ENCODE data around the gene GGT6.
A peak's percentile ranks its signal among the peaks of the same experiment; 100 is the strongest.
"Not testable (repeated sequence)": the region's sequence is repeated elsewhere in the genome, so short reads cannot be mapped to it uniquely, and the experiment has no call there.

GGT6 gene

DNA sequence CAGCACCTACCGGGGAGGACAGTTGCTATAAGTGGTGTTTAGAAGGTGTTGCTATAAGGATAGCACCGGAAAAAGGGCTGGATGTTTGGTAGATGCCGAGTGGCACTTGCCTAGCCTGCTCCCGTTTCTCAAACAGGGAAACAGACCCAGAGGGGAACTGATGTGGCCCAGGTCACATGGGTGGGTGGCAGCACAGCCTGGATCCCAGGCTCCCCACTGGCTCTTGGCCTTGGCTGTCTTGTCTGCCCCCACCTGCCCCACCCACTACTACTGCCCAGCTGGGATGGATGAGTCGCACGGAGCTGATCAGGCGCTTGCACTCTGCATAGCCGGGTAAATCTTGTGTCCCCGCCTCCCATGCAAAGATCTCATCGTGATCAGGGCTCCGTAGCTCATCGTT, 31.2 kb upstream of the GGT6 start:
- no peak for ATAC-seq
- no peak for DNase-seq

- ATAC-seq, result no peak
- no peak for DNase-seq
Measured at GRCh38 chr17:4590981-4591453, 30.6 kb upstream of the GGT6 start.

DNA sequence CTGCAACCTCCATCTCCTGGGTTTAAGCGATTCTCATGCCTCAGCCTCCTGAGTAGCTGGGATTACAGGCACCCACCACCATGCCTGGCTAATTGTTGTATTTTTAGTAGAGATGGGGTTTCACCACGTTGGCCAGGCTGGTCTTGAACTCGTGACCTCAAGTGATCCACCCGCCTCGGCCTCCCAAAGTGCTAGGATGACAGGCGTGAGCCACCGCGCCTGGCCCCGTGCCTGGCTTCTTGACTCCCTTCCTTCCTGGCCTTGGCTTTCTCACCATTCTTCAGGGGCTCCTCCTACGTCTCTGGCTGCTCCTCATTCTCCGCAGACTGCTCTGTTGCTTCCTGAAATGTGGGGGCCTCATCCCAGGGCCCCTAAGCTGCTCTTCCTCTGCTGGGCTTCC, 29.7 kb upstream of the GGT6 start:
- DNase-seq, ATAC-seq: not testable (repeated sequence)

DNA sequence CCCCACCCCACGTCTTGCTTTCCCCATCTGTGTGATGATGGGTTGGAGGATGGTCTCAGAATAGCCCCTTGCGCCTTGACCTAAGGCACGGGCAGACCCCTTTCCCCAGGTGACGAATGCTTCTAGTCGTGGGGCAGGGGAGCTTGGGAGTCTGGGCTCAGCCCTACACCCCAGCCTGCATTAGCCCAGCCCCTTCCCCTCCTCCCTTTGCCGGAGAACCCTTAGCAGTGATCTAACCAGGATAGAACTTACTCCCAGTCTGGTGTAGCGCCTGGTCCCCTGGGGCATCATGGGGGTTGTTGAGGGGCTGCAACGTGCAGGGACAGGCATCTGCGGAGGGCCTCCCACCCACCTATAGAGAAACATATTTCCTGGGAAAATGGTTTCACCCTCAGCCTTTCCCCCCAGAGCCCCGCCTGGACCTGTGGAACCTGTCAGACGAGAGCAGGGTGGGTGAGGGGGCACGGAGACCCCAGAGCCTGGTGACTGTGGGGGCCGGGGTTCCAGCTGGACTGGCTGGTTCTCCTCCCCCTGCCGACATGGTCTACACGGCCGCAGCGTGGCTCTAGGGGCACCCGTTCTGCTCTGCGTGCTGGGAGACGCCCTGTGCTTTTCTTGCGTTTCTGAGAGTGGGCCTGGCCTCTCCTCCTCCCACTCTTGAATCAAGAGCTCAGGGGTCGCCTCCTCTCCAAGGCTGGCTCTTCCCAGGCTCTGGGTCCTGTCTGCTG, 28.7 kb upstream of the GGT6 start:
- no peak for DNase-seq
- ATAC-seq, result no peak

DNA sequence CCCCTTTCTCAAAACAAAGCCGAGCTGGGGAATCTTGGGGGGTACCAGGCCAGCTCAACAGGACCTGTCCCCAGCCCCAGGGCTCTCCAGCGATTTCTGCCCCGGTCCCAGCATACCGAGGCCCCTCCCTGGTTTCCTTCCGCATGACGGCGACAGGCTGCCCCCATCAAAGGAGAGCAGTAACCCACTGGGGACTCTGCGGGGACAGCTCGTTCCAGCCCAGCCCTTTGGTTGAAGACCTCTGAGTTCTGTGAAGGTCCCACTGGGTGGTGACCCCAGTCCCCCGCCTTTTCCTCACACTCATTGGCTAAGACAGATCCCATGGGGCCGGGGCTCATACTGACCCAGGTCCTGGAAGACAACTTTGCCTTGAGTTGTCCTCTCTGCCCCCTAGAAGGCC, 28.0 kb upstream of the GGT6 start:
- DNase-seq (no peak), ATAC-seq (no peak)

DNA sequence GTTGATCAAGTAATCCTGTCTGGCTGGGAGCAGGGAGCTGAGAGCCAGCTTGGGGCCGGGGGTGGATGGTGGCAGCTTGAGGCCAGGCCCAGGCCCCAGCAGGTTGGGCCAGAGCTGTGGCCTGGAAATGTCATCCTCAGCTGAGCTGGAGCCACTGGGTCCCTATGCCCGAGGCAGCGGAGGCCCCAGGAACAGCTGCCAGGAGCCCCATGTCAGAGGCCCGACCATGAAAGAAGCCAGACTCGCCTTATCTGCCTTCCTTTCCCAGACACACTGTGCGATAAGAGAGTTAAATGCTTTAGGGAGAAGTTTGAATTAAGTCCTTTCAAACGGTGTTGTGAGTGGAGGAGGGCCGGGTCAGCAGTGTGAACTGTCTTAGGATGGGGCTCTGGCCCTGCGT, 27.4 kb upstream of the GGT6 start:
- ATAC-seq, result no peak

DNA sequence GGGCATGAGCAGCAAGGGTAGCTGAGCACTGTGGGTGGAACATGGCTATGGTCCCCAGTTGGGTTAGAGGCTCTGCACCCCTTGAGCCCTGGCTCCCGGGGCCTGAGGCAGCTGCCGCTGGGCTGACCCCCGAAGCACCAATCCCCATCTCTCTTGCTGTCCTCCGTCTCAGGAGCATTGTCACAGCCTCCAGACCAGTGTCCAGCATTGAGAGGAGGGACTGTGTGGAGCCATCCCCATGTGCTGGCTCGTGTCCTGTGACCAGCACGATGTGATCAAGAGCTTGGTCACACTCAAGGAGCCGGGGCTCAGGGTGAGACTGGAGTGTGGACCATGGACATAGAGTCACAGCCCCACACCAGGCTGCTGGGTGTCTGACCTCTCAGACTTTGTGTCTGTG, 26.8 kb upstream of the GGT6 start:
- ATAC-seq, result no peak
- DNase-seq, result no peak

More for the DNA sequence above, 27.4 kb upstream of the GGT6 start:
- DNase-seq, result no peak

GRCh38 chr17:4586043-4586442, 25.7 kb upstream of the GGT6 start:
- no peak for DNase-seq
- ATAC-seq, result no peak

- ATAC-seq, result no peak
- no peak for DNase-seq
Measured at GRCh38 chr17:4585638-4585994, 25.2 kb upstream of the GGT6 start.

GRCh38 chr17:4584917-4585637, 24.7 kb upstream of the GGT6 start:
- DNase-seq (no peak), ATAC-seq (no peak)

DNA sequence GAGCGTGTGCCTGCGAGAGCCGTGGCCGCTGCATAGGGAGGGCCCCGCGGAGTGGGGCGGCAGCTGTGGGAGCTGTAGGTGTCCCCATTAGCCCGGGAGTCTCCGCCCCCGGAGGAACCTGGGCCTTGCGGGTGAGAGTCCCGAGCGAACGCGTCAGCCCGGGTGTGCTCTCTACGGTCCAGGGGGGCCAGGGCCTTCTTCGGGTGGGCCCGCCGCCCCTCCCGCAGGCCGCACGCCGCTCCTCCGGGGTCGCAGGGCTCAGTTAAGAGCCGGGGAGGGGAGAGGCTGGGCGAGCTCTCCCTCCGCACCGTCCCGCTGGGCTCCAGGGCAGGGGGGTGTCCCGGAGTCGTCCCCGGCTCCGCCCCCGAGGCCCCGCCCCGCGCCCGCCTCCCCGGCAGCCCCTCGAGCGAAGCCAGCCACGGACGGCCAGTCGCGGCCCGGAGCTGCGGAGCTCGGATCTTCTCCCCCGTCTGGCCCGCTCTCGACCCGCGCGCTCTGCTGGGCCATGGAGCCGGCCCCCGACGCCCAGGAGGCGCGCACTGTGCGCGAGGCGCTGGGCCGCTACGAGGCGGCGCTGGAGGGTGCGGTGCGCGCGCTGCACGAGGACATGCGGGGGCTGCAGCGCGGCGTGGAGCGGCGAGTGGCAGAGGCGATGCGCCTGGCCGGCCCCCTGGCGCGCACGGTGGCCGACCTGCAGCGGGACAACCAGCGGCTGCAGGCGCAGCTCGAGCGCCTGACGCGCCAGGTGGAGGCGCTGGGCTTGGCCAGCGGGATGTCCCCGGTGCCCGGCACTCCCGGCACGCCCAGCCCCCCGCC, 23.9 kb upstream of the GGT6 start, which contains the start of gene SMTNL2:
TSS of gene SMTNL2 (plus strand) at position 429 of the 816 bp plus-strand sequence. CDS start at position 506, 77 bp downstream.
- DNase-seq, result peak; percentile 40
- ATAC-seq, result peak; percentile 7

GRCh38 chr17:4583782-4584100, 23.4 kb upstream of the GGT6 start:
- no peak for DNase-seq
- peak; percentile 33 for ATAC-seq

- ATAC-seq (no peak), DNase-seq (no peak)
Measured at GRCh38 chr17:4583206-4583605, 22.8 kb upstream of the GGT6 start.

- ATAC-seq (no peak), DNase-seq (no peak)
Measured at GRCh38 chr17:4582691-4583090, 22.3 kb upstream of the GGT6 start.

- ATAC-seq (no peak), DNase-seq (no peak)
Measured at GRCh38 chr17:4582101-4582501, 21.7 kb upstream of the GGT6 start.

DNA sequence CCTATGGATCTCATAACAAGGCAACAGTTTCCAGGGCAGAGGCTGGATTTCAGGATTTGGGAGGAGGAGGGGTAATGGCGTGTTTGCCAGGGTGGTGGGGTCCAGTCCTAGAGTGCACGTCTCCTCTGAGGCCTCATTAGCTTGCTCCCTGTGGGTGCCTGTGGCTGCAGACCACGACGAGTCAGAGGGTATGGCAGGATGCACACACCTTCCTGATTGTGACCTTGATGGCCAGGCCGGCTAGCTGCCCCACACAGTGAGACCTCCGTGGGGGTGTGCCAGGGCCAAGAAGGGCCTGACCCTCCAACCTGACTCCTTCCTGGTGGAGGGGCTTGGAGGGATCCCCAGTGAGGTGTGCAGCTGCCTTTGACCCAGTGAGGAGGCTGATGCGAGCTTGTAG, 19.9 kb upstream of the GGT6 start:
- no peak for ATAC-seq

GRCh38 chr17:4579678-4580077, 19.3 kb upstream of the GGT6 start:
- DNase-seq, result no peak
- no peak for ATAC-seq

More for the DNA sequence above, 19.9 kb upstream of the GGT6 start:
- DNase-seq, result no peak

DNA sequence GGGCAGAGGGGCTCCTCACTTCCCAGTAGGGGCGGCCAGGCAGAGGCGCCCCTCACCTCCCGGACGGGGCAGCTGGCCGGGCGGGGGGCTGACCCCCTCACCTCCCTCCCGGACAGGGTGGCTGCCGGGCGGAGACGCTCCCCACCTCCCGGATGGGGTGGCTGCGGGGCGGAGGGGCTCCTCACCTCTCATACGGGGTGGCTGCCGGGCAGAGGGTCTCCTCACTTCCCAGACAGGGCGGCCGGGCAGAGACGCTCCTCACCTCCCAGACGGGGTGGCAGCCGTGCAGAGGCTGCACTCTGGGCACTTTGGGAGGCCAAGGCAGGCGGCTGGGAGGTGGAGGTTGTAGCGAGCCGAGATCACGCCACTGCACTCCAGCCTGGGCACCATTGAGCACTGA, 18.0 kb upstream of the GGT6 start:
- ATAC-seq, DNase-seq: not testable (repeated sequence)

DNA sequence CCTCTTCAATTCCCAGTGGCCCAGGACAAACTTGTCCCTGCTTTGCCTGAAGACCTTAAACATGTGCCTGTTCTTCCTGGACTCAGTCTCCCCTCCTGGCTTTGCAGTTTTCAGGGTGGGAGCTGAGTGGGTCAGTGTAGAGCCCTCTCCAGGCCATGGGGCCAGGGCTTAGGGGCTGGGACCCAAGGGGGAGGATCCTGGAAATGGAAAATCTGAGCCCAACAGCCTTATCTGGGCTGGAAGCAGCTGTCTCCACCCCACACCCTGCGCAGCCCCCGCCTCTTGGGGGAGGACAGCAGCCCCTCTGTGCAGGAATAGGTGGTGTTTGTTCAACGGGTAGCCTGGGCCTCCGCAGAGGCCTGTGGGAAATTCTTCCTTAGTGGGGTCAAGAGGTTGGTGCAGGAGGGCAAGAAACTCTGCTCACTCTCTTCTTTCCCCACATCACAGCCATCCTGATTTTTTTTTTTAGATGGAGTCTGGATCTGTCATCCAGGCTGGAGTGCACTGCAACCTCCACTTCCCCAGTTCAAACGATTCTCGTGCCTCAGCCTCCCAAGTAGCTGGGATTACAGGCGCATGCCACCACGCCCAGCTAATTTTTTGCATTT, 17.1 kb upstream of the GGT6 start:
- ATAC-seq, result no peak
- DNase-seq, result no peak

DNA sequence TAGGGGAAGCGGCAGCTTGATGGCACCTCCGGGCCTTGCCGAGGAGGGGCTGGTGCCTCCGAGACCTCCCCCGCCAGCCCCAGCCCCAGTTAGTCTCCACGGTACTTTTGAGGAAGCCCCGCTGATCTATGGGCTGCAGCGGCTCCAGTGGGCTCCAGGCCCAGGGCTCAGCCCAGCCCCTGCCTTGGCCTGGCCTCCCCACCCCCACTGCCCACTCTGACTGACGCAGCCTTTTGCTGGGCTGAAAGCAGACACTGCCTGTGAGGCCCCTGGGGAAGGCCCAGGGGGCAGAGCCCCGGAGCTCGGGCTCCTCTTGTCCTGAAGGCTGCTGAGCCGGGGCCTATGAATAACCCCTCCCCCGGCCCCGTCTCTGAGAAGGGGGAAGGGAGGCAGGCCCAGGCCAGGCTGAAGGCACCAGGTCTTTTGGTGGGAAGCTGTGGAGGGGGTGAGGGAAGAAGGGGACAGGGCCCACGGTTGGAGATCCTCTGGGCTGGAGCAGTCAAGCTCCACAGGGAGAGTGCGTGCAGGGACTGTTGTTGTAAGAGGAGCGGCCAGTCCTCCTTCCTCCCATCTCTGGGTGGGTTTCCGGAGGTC, 16.4 kb upstream of the GGT6 start:
- no peak for DNase-seq
- ATAC-seq, result no peak

- no peak for ATAC-seq
Measured at GRCh38 chr17:4576161-4576558, 15.8 kb upstream of the GGT6 start.

DNA sequence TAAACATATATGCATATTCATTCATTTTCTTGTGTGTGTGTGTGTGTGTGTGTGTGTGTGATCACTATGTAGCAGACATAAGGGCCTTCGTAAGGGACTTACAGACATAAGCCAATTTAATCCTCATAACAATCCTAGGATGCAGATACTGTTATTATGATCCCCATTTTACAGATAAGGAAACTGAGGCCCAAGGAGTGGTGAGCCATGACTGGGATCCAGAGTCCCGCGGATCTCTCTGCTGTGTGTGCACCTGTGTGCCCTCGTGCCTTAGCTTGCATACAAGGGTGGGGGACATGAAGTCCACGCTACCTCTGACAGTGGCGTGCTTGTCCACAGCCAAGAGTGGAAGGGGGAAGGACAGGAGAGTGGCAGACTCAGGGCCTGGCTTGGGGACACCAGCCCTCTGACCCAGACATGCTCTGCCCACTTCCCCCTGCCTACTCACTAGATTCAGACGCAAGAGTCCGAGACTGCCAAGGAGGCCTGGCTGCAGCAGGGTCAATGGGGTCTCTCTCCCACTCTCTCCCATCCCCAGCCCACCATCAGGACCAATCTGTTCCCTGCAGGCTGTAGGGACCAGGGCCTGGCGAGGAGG, 14.2 kb upstream of the GGT6 start:
- no peak for ATAC-seq

More at GRCh38 chr17:4576161-4576558, 15.8 kb upstream of the GGT6 start:
- DNase-seq, result no peak

More for the DNA sequence above, 14.2 kb upstream of the GGT6 start:
- no peak for DNase-seq
